GM12872 (cell line): ENCODE data around the gene PSRC1.

Experiments
- TF ChIP-seq, protein P1 (sequence below): IDR thresholded peaks from 3 replicates; pipeline ENCODE4 v1.5.1; 2011; ENCODE audit warnings: low read depth, mild to moderate bottlenecking, low read length, moderate library complexity; ENCODE audit not compliant: insufficient read depth

Gene PSRC1

DNA sequence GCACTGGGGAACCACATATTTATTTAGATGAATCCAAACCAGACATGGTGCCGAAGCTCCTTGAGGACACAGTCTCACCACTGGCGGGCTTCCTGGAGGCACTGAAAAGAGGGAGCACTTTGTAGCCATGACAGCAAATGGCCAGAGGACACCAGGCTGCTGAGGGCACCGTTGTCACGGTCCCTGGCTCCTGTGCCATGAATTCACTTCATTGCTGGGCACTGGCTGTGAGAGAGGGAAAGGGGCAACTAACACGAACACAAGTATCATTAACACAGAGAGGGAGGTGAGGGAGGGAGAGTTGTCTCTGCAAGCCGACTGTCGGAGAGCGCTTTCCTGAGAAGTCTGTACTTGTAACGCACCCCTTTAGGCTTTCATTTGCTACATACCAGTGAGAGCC, 9.4 kb upstream of the PSRC1 start:
- TF ChIP-seq, protein P1, sequence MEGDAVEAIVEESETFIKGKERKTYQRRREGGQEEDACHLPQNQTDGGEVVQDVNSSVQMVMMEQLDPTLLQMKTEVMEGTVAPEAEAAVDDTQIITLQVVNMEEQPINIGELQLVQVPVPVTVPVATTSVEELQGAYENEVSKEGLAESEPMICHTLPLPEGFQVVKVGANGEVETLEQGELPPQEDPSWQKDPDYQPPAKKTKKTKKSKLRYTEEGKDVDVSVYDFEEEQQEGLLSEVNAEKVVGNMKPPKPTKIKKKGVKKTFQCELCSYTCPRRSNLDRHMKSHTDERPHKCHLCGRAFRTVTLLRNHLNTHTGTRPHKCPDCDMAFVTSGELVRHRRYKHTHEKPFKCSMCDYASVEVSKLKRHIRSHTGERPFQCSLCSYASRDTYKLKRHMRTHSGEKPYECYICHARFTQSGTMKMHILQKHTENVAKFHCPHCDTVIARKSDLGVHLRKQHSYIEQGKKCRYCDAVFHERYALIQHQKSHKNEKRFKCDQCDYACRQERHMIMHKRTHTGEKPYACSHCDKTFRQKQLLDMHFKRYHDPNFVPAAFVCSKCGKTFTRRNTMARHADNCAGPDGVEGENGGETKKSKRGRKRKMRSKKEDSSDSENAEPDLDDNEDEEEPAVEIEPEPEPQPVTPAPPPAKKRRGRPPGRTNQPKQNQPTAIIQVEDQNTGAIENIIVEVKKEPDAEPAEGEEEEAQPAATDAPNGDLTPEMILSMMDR: no peak

DNA sequence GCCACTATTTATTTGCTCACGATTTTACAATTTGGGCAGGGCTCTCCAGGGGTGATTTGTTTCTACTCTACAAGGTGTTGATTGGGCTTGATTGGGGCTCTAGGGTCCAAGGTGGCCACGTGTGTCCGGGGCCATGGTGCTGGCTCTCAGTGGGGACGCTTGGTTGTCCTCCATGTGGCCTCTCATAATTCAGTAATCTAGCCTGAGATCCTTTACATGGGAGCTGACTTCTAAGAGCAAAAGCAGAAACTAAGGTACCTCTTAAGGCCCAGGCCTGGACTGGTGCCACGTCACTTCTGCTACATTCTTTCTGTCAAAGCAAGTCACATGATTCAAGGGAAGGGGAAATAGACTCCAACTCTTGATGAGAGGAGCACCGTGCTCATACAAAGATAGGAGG, 8.1 kb upstream of the PSRC1 start:
- TF ChIP-seq, protein P1: no peak

DNA sequence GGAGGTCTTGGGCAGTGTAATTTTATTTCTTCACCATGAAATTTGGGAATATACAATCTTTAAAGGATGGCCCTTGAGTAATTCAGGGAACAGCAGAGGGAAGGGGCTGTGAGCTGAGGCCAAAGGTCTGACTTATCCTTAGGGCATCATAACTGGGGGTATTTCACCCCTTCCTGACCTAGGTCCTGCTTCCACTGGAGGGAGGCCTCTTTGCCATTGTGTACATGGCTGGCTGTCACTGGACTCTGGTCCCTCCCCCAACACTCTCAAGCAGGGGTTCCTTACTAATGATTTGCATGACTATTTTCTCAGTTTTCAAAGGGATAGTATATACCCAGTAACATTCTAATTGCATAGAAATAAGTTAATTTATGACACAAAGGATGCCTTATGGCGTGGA, 7.2 kb upstream of the PSRC1 start:
- TF ChIP-seq, protein P1: no peak

DNA sequence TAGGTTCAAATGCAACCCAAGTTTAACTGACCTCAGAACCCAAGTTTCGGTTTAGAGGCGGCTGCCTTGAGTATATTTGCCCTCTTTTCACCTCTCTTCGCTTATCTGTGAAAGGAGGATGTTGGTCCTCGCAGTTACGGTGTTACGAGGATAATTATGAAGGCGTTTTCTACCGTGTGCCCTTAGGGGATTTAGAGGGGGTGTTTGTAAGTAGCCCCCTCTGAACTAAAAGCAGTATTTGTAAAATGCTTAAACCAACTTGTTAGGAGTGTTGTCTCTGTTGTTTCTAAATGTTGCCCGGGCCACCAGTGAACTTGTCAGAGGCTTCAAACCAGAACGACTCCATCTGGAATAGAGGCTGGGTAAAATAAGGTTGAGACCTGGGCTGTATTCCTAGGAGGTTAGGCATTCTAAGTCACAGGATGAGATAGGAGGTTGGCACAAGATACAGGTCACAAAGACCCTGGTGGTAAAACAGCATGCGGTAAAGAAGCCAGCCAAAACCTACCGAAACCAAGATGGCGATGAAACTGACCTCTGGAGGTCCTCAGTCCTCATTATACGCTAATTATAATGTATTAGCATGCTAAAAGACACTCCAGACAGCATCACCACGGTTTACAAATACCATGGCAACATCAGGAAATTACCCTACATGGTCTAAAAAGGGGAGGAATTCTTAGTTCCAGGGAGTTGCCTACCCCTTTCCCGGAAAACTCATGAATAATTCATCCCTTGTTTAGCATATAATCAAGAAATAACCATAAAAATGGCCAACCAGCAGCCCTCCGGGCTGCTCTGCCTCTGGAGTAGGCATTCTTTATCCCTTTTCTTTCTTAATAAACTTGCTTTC, 1.0 kb upstream of the PSRC1 start:
- TF ChIP-seq, protein P1: no peak

DNA sequence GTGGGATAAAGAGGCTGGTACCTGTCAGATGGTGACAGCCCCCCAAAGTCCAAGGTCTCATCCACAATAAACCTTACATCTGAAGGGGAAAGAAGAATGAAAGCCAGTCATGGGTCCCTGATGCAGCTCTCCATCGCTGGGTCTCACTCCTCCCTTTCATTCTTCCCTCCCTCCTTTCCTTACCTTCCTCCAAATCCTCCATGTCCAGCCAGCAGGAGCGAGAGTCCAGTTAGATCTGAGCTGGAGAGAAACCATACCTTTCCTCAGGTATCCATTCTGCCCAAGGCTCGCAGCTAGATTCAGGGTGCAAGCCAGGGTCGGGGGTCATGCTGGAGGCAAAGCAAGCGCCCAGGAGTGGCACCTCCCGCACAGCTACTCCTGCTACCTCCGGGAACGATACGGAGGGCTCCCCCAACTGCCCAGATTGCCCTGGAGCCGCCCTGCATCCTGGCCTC, 421 bp downstream of the PSRC1 start:
- TF ChIP-seq, protein P1: no peak

DNA sequence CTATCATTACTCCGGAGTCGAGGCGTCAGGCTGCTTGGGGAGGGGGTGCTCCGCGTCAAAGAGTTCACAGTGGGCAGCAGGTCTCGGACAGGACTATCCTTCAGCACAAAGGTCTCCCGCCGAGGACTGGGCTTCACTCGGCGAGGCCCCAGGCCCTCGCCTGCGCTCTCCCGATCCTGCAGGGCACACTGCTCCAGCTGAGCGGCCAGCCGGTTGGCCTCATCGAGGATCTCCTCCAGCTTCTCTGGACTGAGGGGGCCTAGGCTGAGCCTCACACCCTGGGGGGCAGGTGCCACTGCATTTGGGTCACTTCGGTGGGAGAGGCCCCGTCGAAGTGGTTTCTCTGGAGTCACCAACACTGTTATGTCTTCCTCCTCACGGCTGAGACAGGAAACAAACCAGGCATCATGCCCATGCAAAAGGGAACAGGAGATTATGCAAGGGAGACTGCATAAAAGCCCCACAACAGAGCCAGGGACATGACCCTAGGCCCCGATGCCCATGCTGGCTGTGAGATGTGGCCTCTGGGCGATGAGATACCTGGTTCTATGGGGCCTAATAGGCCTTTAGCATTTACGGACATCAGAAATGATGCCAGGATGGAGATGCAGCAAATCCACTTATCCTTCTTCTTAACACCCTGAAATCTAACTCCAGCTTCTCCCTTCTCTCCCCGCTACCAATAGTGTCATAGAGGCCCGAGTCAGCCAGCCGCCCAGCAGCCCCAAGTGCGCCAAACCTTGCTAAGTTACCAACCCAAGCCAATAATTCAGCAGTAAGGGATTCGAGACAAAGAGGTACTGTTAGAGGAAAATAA, 1.1 kb downstream of the PSRC1 start:
- TF ChIP-seq, protein P1: no peak

DNA sequence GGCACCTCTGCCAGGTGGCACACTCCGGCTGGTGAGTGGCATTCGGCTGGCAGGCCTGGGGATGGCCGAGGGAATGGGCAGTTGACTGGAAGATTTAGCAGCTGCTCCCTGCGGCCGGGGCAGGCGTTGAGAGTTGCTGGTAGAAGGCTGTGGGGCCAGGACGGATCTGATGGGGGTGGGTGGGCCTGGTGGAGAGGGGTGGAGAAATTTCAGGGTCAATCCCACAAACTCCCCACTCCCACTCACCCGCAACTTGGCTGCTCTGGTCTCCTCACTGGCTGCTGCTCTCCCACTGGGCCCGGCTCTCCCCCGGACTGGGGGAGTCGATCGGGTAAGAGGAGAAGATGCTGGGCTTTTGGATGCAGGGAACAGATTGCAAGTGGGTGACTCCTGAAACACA, 2.1 kb downstream of the PSRC1 start:
- TF ChIP-seq, protein P1: no peak
